ENCODE data around the gene KBTBD13. TPM values are rescaled to one million over a fixed set of nuclear protein-coding genes. Genes with fewer than 3 reads are reported as not detected.

The KBTBD13 gene
- total and polyA plus RNA-seq, 4 donors: 0.06 to 0.08 TPM; not detected in 2

DNA sequence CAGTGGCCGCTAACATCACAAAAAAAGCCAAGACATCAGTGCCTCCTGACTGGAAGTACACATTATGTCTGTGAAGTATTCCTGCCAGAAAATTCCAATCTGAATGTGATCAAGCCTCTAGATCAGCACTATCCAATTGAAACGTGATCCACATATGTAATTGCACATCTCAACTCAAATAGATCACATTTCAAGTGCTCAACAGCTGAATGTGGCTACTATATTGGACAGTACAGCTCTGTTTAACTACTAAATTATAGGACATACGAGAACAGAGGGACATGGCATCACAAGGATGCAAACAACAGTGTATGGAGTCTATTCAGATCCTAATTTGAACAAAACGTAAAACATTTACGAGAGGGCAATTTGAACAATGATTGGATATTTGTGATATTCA is 39.0 kb downstream of the KBTBD13 start:
- no peaks in the 10 kb centered on the region for H3K4me1 ChIP-seq (ENCODE audit: control insufficient read depth, insufficient read depth, low read length)
- 60% methylated on average over 1 of the region's 5 CpGs for WGBS (ENCODE audit: insufficient coverage)
- H3K4me3 ChIP-seq (ENCODE audit: low read depth, low read length): no peak overlapping the region
- DNase-seq (ENCODE audit: low read depth in 4 of 6, low spot score in 6 of 6): peak in 2 of 6 donors; percentile 57 to 59
- peak overlapping the region; percentile 43 for H3K27ac ChIP-seq (ENCODE audit: low read depth, low read length)
- H3K9me3 ChIP-seq (ENCODE audit: control insufficient read depth, insufficient read depth, low read length): no peaks in the 10 kb centered on the region
- peaks cover 50% of the 10 kb centered on the region for H3K36me3 ChIP-seq (ENCODE audit: control insufficient read depth, insufficient read depth, low read length)
- no peaks in the 10 kb centered on the region for H3K27me3 ChIP-seq (ENCODE audit: control insufficient read depth, insufficient read depth, low read length)

Small RNA genes lying within 50 kb of the gene (small RNA-seq; reads per million reads assigned to genes)
- gene AC013553.1 (ENCODE audit: low replicate concordance): not detected

Other genes with a start within 250 kb of the KBTBD13 start
- 10 to 100 TPM; 17.5 to 26.0 TPM for gene PLEKHO2, start 234.8 kb upstream of the KBTBD13 start, total RNA-seq
- gene PLEKHO2, start 234.8 kb upstream of the KBTBD13 start, polyA plus RNA-seq (ENCODE audit: insufficient read length in 2 of 2): 10 to 100 TPM; 13.2 to 15.0 TPM
- 10 to 100 TPM in 1 of 2 donors, 1 to 10 TPM in 1; 9.8 to 10.8 TPM for gene ANKDD1A, start 164.8 kb upstream of the KBTBD13 start, total RNA-seq
- gene ANKDD1A, start 164.8 kb upstream of the KBTBD13 start, polyA plus RNA-seq (ENCODE audit: insufficient read length in 2 of 2): 10 to 100 TPM; 12.1 to 21.0 TPM
- gene SPG21, start 86.8 kb upstream of the KBTBD13 start, total RNA-seq: 10 to 100 TPM; 49.4 to 60.7 TPM
- gene SPG21, start 86.8 kb upstream of the KBTBD13 start, polyA plus RNA-seq (ENCODE audit: insufficient read length in 2 of 2): 10 to 100 TPM; 58.9 to 74.0 TPM
- 10 to 100 TPM; 14.9 to 19.7 TPM for gene MTFMT, start 47.1 kb upstream of the KBTBD13 start, total RNA-seq
- 10 to 100 TPM; 16.0 to 17.5 TPM for gene MTFMT, start 47.1 kb upstream of the KBTBD13 start, polyA plus RNA-seq (ENCODE audit: insufficient read length in 2 of 2)
- under 1 TPM in 1 of 2 donors, not detected in 1; 0.44 TPM for gene SLC51B, start 31.4 kb upstream of the KBTBD13 start, total RNA-seq
- 1 to 10 TPM; 1.1 to 2.3 TPM for gene SLC51B, start 31.4 kb upstream of the KBTBD13 start, polyA plus RNA-seq (ENCODE audit: insufficient read length in 2 of 2)
- 10 to 100 TPM; 18.1 to 18.8 TPM for gene RASL12, start 8.8 kb upstream of the KBTBD13 start, total RNA-seq
- gene RASL12, start 8.8 kb upstream of the KBTBD13 start, polyA plus RNA-seq (ENCODE audit: insufficient read length in 2 of 2): 10 to 100 TPM in 1 of 2 donors, 1 to 10 TPM in 1; 6.4 to 11.7 TPM
- 1 to 10 TPM; 5.5 to 5.8 TPM for gene UBAP1L, start 38.5 kb downstream of the KBTBD13 start, total RNA-seq
- 10 to 100 TPM; 16.8 to 26.0 TPM for gene UBAP1L, start 38.5 kb downstream of the KBTBD13 start, polyA plus RNA-seq (ENCODE audit: insufficient read length in 2 of 2)
- 10 to 100 TPM; 12.7 to 16.7 TPM for gene PDCD7, start 57.1 kb downstream of the KBTBD13 start, total RNA-seq
- 10 to 100 TPM; 24.1 to 27.8 TPM for gene PDCD7, start 57.1 kb downstream of the KBTBD13 start, polyA plus RNA-seq (ENCODE audit: insufficient read length in 2 of 2)
- gene CLPX, start 108.6 kb downstream of the KBTBD13 start, total RNA-seq: 10 to 100 TPM; 48.5 to 55.2 TPM
- gene CLPX, start 108.6 kb downstream of the KBTBD13 start, polyA plus RNA-seq (ENCODE audit: insufficient read length in 2 of 2): 10 to 100 TPM; 45.2 to 46.6 TPM
- gene CILP, start 134.7 kb downstream of the KBTBD13 start, total RNA-seq: under 1 TPM; 0.89 to 0.94 TPM
- gene CILP, start 134.7 kb downstream of the KBTBD13 start, polyA plus RNA-seq (ENCODE audit: insufficient read length in 2 of 2): 1 to 10 TPM in 1 of 2 donors, under 1 TPM in 1; 0.87 to 1.2 TPM
- 10 to 100 TPM in 1 of 2 donors, 1 to 10 TPM in 1; 5.0 to 10.6 TPM for gene PARP16, start 210.1 kb downstream of the KBTBD13 start, total RNA-seq
- gene PARP16, start 210.1 kb downstream of the KBTBD13 start, polyA plus RNA-seq (ENCODE audit: insufficient read length in 2 of 2): 10 to 100 TPM; 11.7 to 17.1 TPM
- gene RNU5A-1, start 219.3 kb downstream of the KBTBD13 start, total RNA-seq: 10 to 100 TPM in 1 of 2 donors, not detected in 1; 68.7 TPM
- gene RNU5A-1, start 219.3 kb downstream of the KBTBD13 start, polyA plus RNA-seq (ENCODE audit: insufficient read length in 2 of 2): not detected
- 10 to 100 TPM in 1 of 2 donors, not detected in 1; 78.5 TPM for gene RNU5B-1, start 227.9 kb downstream of the KBTBD13 start, total RNA-seq
- not detected for gene RNU5B-1, start 227.9 kb downstream of the KBTBD13 start, polyA plus RNA-seq (ENCODE audit: insufficient read length in 2 of 2)

Measured in spinal cord (tissue), 10 donors.